BLaER1 (cell line): Measurements from ENCODE around the gene MAD2L2.

Experiments used
- H3K27ac ChIP-seq: shearing (Covaris generic); formaldehyde crosslinking; 2 replicates; pipeline ENCODE4 v1.8.1; 2022
- H3K27me3 ChIP-seq: shearing (Covaris generic); formaldehyde crosslinking; 2 replicates; pipeline ENCODE4 v1.8.1; 2022
- H3K36me3 ChIP-seq: shearing (Covaris generic); formaldehyde crosslinking; 2 replicates; pipeline ENCODE4 v1.8.1; 2022
- H3K4me1 ChIP-seq: shearing (Covaris generic); formaldehyde crosslinking; 2 replicates; pipeline ENCODE4 v1.8.1; 2022
- H3K4me2 ChIP-seq: shearing (Covaris generic); formaldehyde crosslinking; 2 replicates; pipeline ENCODE4 v1.8.1; 2022
- H3K4me3 ChIP-seq: shearing (Covaris generic); formaldehyde crosslinking; 2 replicates; pipeline ENCODE4 v1.8.1; 2022
- H3K9ac ChIP-seq: shearing (Covaris generic); formaldehyde crosslinking; 2 replicates; pipeline ENCODE4 v1.8.1; 2022
- H3K9me3 ChIP-seq: shearing (Covaris generic); formaldehyde crosslinking; 2 replicates; pipeline ENCODE4 v1.8.1; 2022
- H4K20me1 ChIP-seq: shearing (Covaris generic); formaldehyde crosslinking; 2 replicates; pipeline ENCODE4 v1.8.1; 2022
- Cebpa-rat ChIP-seq: shearing (Covaris generic); IDR thresholded peaks from 2 replicates; pipeline ENCODE4 v1.8.1; 2022

The MAD2L2 gene

GRCh38 chr1:11688506-11688905 is 7.6 kb upstream of the MAD2L2 start:
- H3K9ac ChIP-seq, result peak overlapping the region; percentile 100
- H4K20me1 ChIP-seq, result peaks cover 30% of the 10 kb centered on the region
- no peaks in the 10 kb centered on the region for H3K27me3 ChIP-seq
- peaks cover 82% of the 10 kb centered on the region for H3K4me1 ChIP-seq
- peak overlapping the region; percentile 95 for H3K4me2 ChIP-seq
- peak overlapping the region; percentile 100 for H3K27ac ChIP-seq
- peak overlapping the region; percentile 94; the same call in 1 of the 2 replicates for H3K4me3 ChIP-seq
- no peak for TF ChIP-seq Cebpa-rat
- no peaks in the 10 kb centered on the region for H3K9me3 ChIP-seq
- peaks cover 15% of the 10 kb centered on the region for H3K36me3 ChIP-seq

- Histone ChIP-seq H3K27ac (peak overlapping the region; percentile 72), H3K4me3 (no peak overlapping the region; the same call in 1 of the 2 replicates), H3K9me3 (no peaks in the 10 kb centered on the region)
Observed at GRCh38 chr1:11685210-11685752, 4.3 kb upstream of the MAD2L2 start.

GRCh38 chr1:11684070-11684469 is 3.1 kb upstream of the MAD2L2 start:
- Histone ChIP-seq H3K27me3 (no peaks in the 10 kb centered on the region), H3K4me2 (peak overlapping the region; percentile 96), H4K20me1 (peaks cover 31% of the 10 kb centered on the region), H3K36me3 (peaks cover 15% of the 10 kb centered on the region), H3K4me3 (peak overlapping the region; percentile 35), H3K9ac (peak overlapping the region; percentile 69), H3K9me3 (no peaks in the 10 kb centered on the region), H3K27ac (peak overlapping the region; percentile 91), H3K4me1 (peaks cover 88% of the 10 kb centered on the region)
- TF ChIP-seq Cebpa-rat, result no peak

More at GRCh38 chr1:11685210-11685752, 4.3 kb upstream of the MAD2L2 start:
- TF ChIP-seq Cebpa-rat, result no peak
- Histone ChIP-seq H4K20me1 (peaks cover 19% of the 10 kb centered on the region), H3K4me2 (peak overlapping the region; percentile 96), H3K9ac (peak overlapping the region; percentile 69), H3K4me1 (peaks cover 88% of the 10 kb centered on the region), H3K36me3 (peaks cover 15% of the 10 kb centered on the region), H3K27me3 (no peaks in the 10 kb centered on the region)

- Histone ChIP-seq H3K27me3 (no peaks in the 10 kb centered on the region), H3K9me3 (no peaks in the 10 kb centered on the region), H3K4me1 (peaks cover 88% of the 10 kb centered on the region), H3K4me2 (peak overlapping the region; percentile 96), H3K9ac (peak overlapping the region; percentile 83), H3K4me3 (peak overlapping the region; percentile 97), H3K36me3 (peaks cover 26% of the 10 kb centered on the region), H3K27ac (peak overlapping the region; percentile 91), H4K20me1 (peaks cover 44% of the 10 kb centered on the region)
- no peak for TF ChIP-seq Cebpa-rat
Observed at GRCh38 chr1:11682799-11683198, 1.9 kb upstream of the MAD2L2 start.

- peak overlapping the region; percentile 91 for H3K27ac ChIP-seq
- peak overlapping the region; percentile 97 for H3K4me3 ChIP-seq
- H3K4me1 ChIP-seq, result peaks cover 88% of the 10 kb centered on the region
- H3K36me3 ChIP-seq, result peaks cover 30% of the 10 kb centered on the region
- TF ChIP-seq Cebpa-rat, result no peak
- peaks cover 49% of the 10 kb centered on the region for H4K20me1 ChIP-seq
- peak overlapping the region; percentile 96 for H3K4me2 ChIP-seq
- no peaks in the 10 kb centered on the region for H3K9me3 ChIP-seq
- no peaks in the 10 kb centered on the region for H3K27me3 ChIP-seq
- peak overlapping the region; percentile 83 for H3K9ac ChIP-seq
Observed at GRCh38 chr1:11682287-11682771, 1.4 kb upstream of the MAD2L2 start.

GRCh38 chr1:11680270-11681070 is 478 bp downstream of the MAD2L2 start:
- Histone ChIP-seq H3K36me3 (peaks cover 40% of the 10 kb centered on the region), H3K4me2 (peak overlapping the region; percentile 97), H3K27me3 (no peaks in the 10 kb centered on the region), H3K9me3 (no peaks in the 10 kb centered on the region), H3K9ac (peak overlapping the region; percentile 97), H3K27ac (peak overlapping the region; percentile 91), H3K4me1 (peaks cover 74% of the 10 kb centered on the region), H4K20me1 (peaks cover 65% of the 10 kb centered on the region), H3K4me3 (peak overlapping the region; percentile 97)
- TF ChIP-seq Cebpa-rat, result no peak

- Histone ChIP-seq H4K20me1 (peaks cover 70% of the 10 kb centered on the region), H3K36me3 (peaks cover 54% of the 10 kb centered on the region), H3K4me2 (peak overlapping the region; percentile 97), H3K4me1 (peaks cover 54% of the 10 kb centered on the region), H3K4me3 (no peak overlapping the region), H3K9me3 (no peaks in the 10 kb centered on the region), H3K27me3 (no peaks in the 10 kb centered on the region), H3K9ac (no peak overlapping the region), H3K27ac (no peak overlapping the region)
- TF ChIP-seq Cebpa-rat, result no peak
Observed at GRCh38 chr1:11678442-11678841, 2.5 kb downstream of the MAD2L2 start.

- Histone ChIP-seq H3K27ac (0 out of 2 replicates have a peak overlapping the region, but pooled peaks have one; percentile 46), H4K20me1 (peaks cover 89% of the 10 kb centered on the region), H3K36me3 (peaks cover 73% of the 10 kb centered on the region), H3K4me2 (peak overlapping the region; percentile 97), H3K4me3 (no peak overlapping the region), H3K9ac (no peak overlapping the region), H3K27me3 (no peaks in the 10 kb centered on the region), H3K9me3 (no peaks in the 10 kb centered on the region), H3K4me1 (peaks cover 35% of the 10 kb centered on the region)
- no peak for TF ChIP-seq Cebpa-rat
Observed at GRCh38 chr1:11676386-11677103, 4.4 kb downstream of the MAD2L2 start.

- TF ChIP-seq Cebpa-rat, result no peak
- no peak overlapping the region for H3K27ac ChIP-seq
- no peak overlapping the region for H3K9ac ChIP-seq
- peaks cover 84% of the 10 kb centered on the region for H3K36me3 ChIP-seq
- H4K20me1 ChIP-seq, result peaks cover 89% of the 10 kb centered on the region
- H3K4me2 ChIP-seq, result no peak overlapping the region
- no peak overlapping the region for H3K4me3 ChIP-seq
- no peaks in the 10 kb centered on the region for H3K9me3 ChIP-seq
- peaks cover 35% of the 10 kb centered on the region for H3K4me1 ChIP-seq
- H3K27me3 ChIP-seq, result no peaks in the 10 kb centered on the region
Observed at GRCh38 chr1:11675325-11675724, 5.6 kb downstream of the MAD2L2 start.
